Measurements from ENCODE around the gene BBOX1.

DNA sequence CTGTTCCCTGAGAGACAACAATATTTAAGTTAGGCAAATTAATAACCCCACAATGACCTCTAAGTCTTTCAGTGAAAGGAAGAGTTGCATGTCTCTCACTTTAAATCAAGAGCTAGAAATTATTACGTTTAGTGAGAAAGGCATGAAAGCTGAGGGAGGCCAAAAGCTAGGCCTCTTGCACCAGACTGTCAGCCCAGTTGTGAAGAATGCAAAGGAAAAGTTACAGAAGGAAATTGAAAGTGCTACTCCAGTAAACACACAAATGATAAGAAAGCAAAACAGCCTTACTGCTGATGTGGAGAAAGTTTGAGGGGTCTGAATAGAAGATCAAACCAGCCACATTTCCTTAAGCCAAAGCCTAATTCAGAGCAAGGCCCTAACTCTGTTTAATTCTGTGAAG lies 45.0 kb downstream of the BBOX1 start:
- no peak for TF ChIP-seq EZH2 (IDR thresholded peaks at IDR 0.05; ENCODE audit: low read length, missing control alignments)
- TF ChIP-seq CTCF (conservative IDR thresholded peaks at IDR 0.05 in 1 of 2, IDR thresholded peaks at IDR 0.05 in 1 of 2; ENCODE audit: low read depth in 1 of 2, low read length in 2 of 2): no peak
